Neural progenitor cell (in vitro differentiated cells): ENCODE measurements around the gene CYBA.

Experiments
- CTCF ChIP-seq: fragments of 200-600 bp; sonication (generic); IDR thresholded peaks from 2 replicates; pipeline ENCODE4 v1.5.1; 2017; ENCODE audit warnings: antibody characterized with exemption, mild to moderate bottlenecking
- EZH2 ChIP-seq: fragments of 200-600 bp; sonication (generic); IDR thresholded peaks from 2 replicates; pipeline ENCODE4 v1.6.1; 2017; ENCODE audit warnings: antibody characterized with exemption, mild to moderate bottlenecking, moderate library complexity

- TF ChIP-seq CTCF = peak; percentile 70
- peak; percentile 25 for TF ChIP-seq EZH2
These were observed 34.6 kb upstream of the CYBA start for GRCh38 chr16:88685156-88686061.
